Stomach (tissue), 9 donors: ENCODE measurements around the gene HS6ST2. TPM values are rescaled to one million over a fixed set of nuclear protein-coding genes. Genes with fewer than 3 reads are reported as not detected.

ENCODE experiments used
- DNase-seq, 2 donors: peaks; one replicate each; pipeline versions ENCODE4 v3.0.0 to v3.0.0-alpha.2; 2013 to 2019
- H3K27ac ChIP-seq, 5 donors: fragments of 200-600 bp in 4 of 5; sonication (generic) in 4 of 5; one replicate each; pipeline ENCODE4 v1.5.1; 2013 to 2019; ENCODE audit warnings: mild to moderate bottlenecking in 1 of 5, moderate library complexity in 1 of 5
- H3K27me3 ChIP-seq, 3 donors: fragments of 200-600 bp; sonication (generic); one replicate each; pipeline ENCODE4 v1.5.1; 2017 to 2019; ENCODE audit warnings: mixed run types in 1 of 3
- H3K36me3 ChIP-seq, 4 donors: fragments of 200-600 bp; sonication (generic); 1 replicate in 3 of 4; 2 replicates in 1 of 4; pipeline ENCODE4 v1.5.1; 2016 to 2019
- H3K4me1 ChIP-seq, 4 donors: fragments of 200-600 bp; sonication (generic); one replicate each; pipeline ENCODE4 v1.5.1; 2016 to 2019
- H3K4me3 ChIP-seq, 4 donors: fragments of 200-600 bp; sonication (generic) in 3 of 4; one replicate each; pipeline ENCODE4 v1.5.1; 2016 to 2019; ENCODE audit warnings: mild to moderate bottlenecking in 1 of 4
- H3K9me3 ChIP-seq, 4 donors: fragments of 200-600 bp; sonication (generic); one replicate each; pipeline ENCODE4 v1.5.1; 2016 to 2019
- EP300 ChIP-seq: sonication (generic); formaldehyde crosslinking; IDR thresholded peaks from one replicate; pipeline ENCODE4 v1.6.1; 2017; ENCODE audit warnings: antibody characterized with exemption
- POLR2A ChIP-seq, 4 donors: fragments of 450-650 bp; IDR thresholded peaks; one replicate each; pipeline ENCODE4 v1.6.1; 2016; ENCODE audit warnings: antibody characterized with exemption in 4 of 4, control low read depth in 2 of 4, mild to moderate bottlenecking in 1 of 4, moderate library complexity in 1 of 4
- POLR2AphosphoS5 ChIP-seq, 3 donors: sonication (generic); formaldehyde crosslinking; IDR thresholded peaks; one replicate each; pipeline ENCODE4 v1.6.1; 2016; ENCODE audit warnings: antibody characterized with exemption in 3 of 3
- WGBS, 5 donors: extraction: QIAGEN DNeasy Blood & Tissue Kit in 3 of 5; methylation state at CpG; one replicate each; pipeline versions ENCODE4 v1.1.5 to v1.1.7; 2013 to 2018; 5-methylcytosine and 5-hydroxymethylcytosine counted together
- intact Hi-C: fragments of 100-400 bp; cut with DNase I; formaldehyde crosslinking; loops from one replicate; pipeline ENCODE4 v1.15.1; 2023; ENCODE audit warnings: low total_unique reads
- polyA plus RNA-seq, 3 donors: library from polyadenylated mRNA; stranded (reverse); fragments of 200-250 nt; gene quantifications; one replicate each; pipeline ENCODE4 v1.2.3, GENCODE V29; 2013
- total RNA-seq, 5 donors: library from RNA; depleted of rRNA; stranded (reverse); fragments of >200 nt; gene quantifications; one replicate each; pipeline versions ENCODE4 v1.1.0 to v1.2.3, GENCODE V29; 2014 to 2016
- TF ChIP-seq, protein P1 (sequence below), 7 experiments: fragments of 450-650 bp in 4 of 7; fragments of 200-600 bp in 3 of 7; sonication (generic) in 3 of 7; IDR thresholded peaks; one replicate each; pipeline ENCODE4 v1.5.1; 2016 to 2019; ENCODE audit warnings: antibody characterized with exemption in 7 of 7, control low read depth in 2 of 7, mild to moderate bottlenecking in 1 of 7
- donor health status: healthy with polysubstance abuse.
- donor health status: Bipolar disorder and iron deficiency.
- donor health status: healthy.

The HS6ST2 gene
- total and polyA plus RNA-seq, 8 donors: 0.25 to 4.0 (median 0.89) TPM; not detected in 1

- Histone ChIP-seq H3K4me3 (no peak overlapping the region), H3K27me3 (no peaks in the 10 kb centered on the region), H3K4me1 (no peaks in the 10 kb centered on the region), H3K9me3 (no peaks in the 10 kb centered on the region), H3K27ac (no peak overlapping the region), H3K36me3 (no peaks in the 10 kb centered on the region)
- 75 to 89% (median 82%) methylated on average over 9 of the region's 9 CpGs for WGBS, 5 donors
- intact Hi-C loops: no loop called here
- DNase-seq: no peak
- TF ChIP-seq, protein P1, sequence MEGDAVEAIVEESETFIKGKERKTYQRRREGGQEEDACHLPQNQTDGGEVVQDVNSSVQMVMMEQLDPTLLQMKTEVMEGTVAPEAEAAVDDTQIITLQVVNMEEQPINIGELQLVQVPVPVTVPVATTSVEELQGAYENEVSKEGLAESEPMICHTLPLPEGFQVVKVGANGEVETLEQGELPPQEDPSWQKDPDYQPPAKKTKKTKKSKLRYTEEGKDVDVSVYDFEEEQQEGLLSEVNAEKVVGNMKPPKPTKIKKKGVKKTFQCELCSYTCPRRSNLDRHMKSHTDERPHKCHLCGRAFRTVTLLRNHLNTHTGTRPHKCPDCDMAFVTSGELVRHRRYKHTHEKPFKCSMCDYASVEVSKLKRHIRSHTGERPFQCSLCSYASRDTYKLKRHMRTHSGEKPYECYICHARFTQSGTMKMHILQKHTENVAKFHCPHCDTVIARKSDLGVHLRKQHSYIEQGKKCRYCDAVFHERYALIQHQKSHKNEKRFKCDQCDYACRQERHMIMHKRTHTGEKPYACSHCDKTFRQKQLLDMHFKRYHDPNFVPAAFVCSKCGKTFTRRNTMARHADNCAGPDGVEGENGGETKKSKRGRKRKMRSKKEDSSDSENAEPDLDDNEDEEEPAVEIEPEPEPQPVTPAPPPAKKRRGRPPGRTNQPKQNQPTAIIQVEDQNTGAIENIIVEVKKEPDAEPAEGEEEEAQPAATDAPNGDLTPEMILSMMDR (IDR thresholded peaks at IDR 0.05): no peak
- no peak for TF ChIP-seq EP300
Measured at GRCh38 chrX:132807411-132808030, 150.9 kb downstream of the HS6ST2 start.

GRCh38 chrX:132802033-132802432 is 156.4 kb downstream of the HS6ST2 start:
- WGBS, 5 donors: 60 to 74% (median 70%) methylated on average over 4 of the region's 4 CpGs
- intact Hi-C loops: no loop called here
- H3K36me3 ChIP-seq: no peaks in the 10 kb centered on the region

DNA sequence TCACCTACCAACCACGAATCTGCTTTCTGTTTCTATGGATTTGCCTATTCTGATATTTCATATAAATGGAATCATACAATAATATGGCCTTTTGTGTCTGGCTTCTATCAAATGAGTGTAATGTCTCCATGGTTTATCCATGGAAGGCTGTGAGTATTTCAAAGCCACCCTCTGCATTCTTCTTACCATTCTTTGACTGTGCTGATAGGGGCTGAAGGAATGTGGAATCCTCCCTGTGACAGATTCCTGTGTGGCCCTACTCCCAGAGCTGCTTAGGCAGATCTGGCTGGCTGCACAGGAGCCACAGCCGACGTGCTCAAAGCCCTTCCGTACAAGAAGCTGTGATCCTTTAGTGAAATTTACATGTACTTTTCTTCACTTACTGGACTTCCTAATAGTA is 163.2 kb downstream of the HS6ST2 start:
- H3K9me3 ChIP-seq: no peaks in the 10 kb centered on the region
- intact Hi-C loops: no loop called here
- H3K27ac ChIP-seq: no peak overlapping the region
- no peaks in the 10 kb centered on the region for H3K36me3 ChIP-seq
- WGBS, 5 donors: 68 to 82% (median 73%) methylated on average over 4 of the region's 4 CpGs
- no peaks in the 10 kb centered on the region for H3K4me1 ChIP-seq
- H3K27me3 ChIP-seq: no peaks in the 10 kb centered on the region
- no peak for DNase-seq
- TF ChIP-seq POLR2AphosphoS5 (IDR thresholded peaks at IDR 0.05): no peak
- TF ChIP-seq EP300: no peak
- TF ChIP-seq POLR2A (IDR thresholded peaks at IDR 0.05): no peak
- TF ChIP-seq, protein P1 (IDR thresholded peaks at IDR 0.05): no peak
- H3K4me3 ChIP-seq: no peak overlapping the region

More at GRCh38 chrX:132802033-132802432, 156.4 kb downstream of the HS6ST2 start:
- H3K27ac ChIP-seq: no peak overlapping the region
- no peak overlapping the region for H3K4me3 ChIP-seq
- no peak for DNase-seq
- TF ChIP-seq, protein P1 (IDR thresholded peaks at IDR 0.05): no peak
- no peak for TF ChIP-seq POLR2AphosphoS5 (IDR thresholded peaks at IDR 0.05)
- no peak for TF ChIP-seq POLR2A (IDR thresholded peaks at IDR 0.05)
- no peak for TF ChIP-seq EP300
- H3K27me3 ChIP-seq: no peaks in the 10 kb centered on the region
- no peaks in the 10 kb centered on the region for H3K4me1 ChIP-seq
- peaks cover 0 to 6% (median 0%) of the 10 kb centered on the region in 4 donors for H3K9me3 ChIP-seq

DNA sequence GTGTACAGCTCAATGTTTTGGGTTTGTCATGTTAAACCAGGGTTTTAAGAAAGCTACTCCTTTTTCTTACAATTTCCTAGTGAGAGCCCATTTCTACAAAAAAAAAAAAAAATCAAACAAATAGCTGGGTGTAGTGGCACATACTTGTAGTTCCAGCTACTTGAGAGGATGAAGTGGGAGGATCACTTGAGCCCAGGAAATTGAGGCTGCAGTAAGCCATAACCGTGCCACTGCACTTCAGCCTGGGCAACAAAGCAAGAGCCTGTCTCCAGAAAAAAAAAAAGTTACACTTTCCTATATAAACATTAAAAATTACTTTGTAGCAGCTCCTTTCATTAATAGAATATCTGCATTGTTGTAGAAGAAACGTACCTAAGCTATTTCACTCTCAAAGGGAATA is 166.7 kb downstream of the HS6ST2 start:
- no peak overlapping the region for H3K4me3 ChIP-seq

More for the DNA sequence above, 166.7 kb downstream of the HS6ST2 start:
- Histone ChIP-seq H3K27me3 (no peaks in the 10 kb centered on the region), H3K9me3 (no peaks in the 10 kb centered on the region), H3K27ac (no peak overlapping the region), H3K4me1 (no peaks in the 10 kb centered on the region), H3K36me3 (no peaks in the 10 kb centered on the region)
- intact Hi-C loops: no loop called here
- 48 to 79% (median 72%) methylated on average over 2 of the region's 2 CpGs for WGBS, 5 donors
- no peak for DNase-seq
- TF ChIP-seq EP300 (no peak), POLR2A (IDR thresholded peaks at IDR 0.05) (no peak), POLR2AphosphoS5 (IDR thresholded peaks at IDR 0.05) (no peak)
- TF ChIP-seq, protein P1 (IDR thresholded peaks at IDR 0.05): no peak
